C4-2B (cell line): Measurements from ENCODE around the gene TRIM62.

ENCODE experiments used
- H3K27ac ChIP-seq: fragments of 450-650 bp; 2 replicates; pipeline ENCODE4 v1.5.1; 2017
- ZFX ChIP-seq: fragments of 450-650 bp; IDR thresholded peaks from 2 replicates; pipeline ENCODE4 v1.6.1; 2017
- TF ChIP-seq, protein P1 (sequence below): fragments of 450-650 bp; conservative IDR thresholded peaks from 2 replicates; pipeline ENCODE4 v1.5.1; 2017; ENCODE audit warnings: mild to moderate bottlenecking

TRIM62 gene

GRCh38 chr1:33155877-33156538 lies 25.8 kb downstream of the TRIM62 start:
- TF ChIP-seq ZFX, result no peak
- TF ChIP-seq, protein P1, sequence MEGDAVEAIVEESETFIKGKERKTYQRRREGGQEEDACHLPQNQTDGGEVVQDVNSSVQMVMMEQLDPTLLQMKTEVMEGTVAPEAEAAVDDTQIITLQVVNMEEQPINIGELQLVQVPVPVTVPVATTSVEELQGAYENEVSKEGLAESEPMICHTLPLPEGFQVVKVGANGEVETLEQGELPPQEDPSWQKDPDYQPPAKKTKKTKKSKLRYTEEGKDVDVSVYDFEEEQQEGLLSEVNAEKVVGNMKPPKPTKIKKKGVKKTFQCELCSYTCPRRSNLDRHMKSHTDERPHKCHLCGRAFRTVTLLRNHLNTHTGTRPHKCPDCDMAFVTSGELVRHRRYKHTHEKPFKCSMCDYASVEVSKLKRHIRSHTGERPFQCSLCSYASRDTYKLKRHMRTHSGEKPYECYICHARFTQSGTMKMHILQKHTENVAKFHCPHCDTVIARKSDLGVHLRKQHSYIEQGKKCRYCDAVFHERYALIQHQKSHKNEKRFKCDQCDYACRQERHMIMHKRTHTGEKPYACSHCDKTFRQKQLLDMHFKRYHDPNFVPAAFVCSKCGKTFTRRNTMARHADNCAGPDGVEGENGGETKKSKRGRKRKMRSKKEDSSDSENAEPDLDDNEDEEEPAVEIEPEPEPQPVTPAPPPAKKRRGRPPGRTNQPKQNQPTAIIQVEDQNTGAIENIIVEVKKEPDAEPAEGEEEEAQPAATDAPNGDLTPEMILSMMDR, result no peak
- H3K27ac ChIP-seq, result no peak overlapping the region

DNA sequence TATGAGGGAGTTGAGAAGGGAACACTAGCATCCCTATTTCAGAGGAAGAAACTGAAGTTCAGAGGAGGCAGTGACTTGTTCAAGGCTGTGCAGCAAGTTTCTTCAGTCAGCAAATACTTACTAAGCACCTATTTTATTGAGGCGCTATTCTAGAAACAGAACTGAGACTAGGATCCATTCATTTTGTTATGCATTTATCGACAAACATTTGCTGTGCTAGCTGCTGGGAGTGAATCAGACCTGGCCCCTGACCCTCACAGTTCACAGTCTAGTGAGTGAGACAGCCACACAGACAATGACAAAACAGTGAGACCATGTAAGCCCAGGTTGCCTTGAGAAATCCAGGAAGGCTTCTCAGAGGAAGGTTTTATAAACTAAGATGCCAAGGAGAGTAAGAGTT lies 28.2 kb downstream of the TRIM62 start:
- H3K27ac ChIP-seq, result no peak overlapping the region; the same call in 1 of the 2 replicates
- TF ChIP-seq, protein P1, result no peak
- TF ChIP-seq ZFX, result no peak

DNA sequence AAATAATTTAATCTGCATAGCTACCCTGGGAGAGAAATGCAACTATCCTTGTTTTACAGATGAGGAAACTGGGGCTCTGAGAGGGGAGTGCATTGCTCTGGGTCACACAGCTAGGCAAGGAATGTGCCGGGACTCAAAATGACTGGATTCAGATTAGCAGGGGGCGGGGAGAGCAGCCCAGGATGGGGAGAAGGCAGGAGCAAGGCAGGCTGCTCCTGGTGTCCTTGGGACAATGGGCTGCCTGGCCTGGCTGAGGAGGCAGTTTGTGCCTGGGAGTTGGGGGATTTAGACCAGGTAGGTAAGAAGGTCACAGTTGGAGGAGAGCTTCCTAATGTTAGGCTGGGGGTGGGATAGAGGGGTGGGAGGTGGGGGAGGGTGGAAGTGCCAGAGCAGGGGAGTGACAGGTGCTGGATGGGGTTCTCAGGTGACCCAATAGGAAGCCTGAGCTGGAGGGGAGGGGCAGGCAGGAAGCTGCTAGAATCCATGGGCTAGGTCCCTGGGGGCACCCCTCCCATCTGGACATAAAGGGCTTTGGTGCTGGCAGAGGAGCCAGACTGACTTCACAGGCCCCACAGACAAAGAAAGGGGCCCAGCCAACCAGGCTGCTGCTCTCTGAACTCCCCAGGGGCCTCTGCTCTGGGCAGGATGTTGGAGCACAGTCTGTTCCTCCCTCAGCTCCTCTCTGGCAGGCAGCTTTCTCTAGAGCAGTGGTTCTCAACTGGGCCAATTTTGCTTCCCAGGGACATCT lies 29.0 kb downstream of the TRIM62 start:
- no peak for TF ChIP-seq ZFX
- TF ChIP-seq, protein P1, result no peak
- peak overlapping the region; percentile 93 for H3K27ac ChIP-seq

- TF ChIP-seq, protein P1, result no peak
- TF ChIP-seq ZFX, result no peak
- peak overlapping the region; percentile 93 for H3K27ac ChIP-seq
These were observed 30.7 kb downstream of the TRIM62 start for GRCh38 chr1:33151116-33151515.

- TF ChIP-seq ZFX, result no peak
- TF ChIP-seq, protein P1, result no peak
- H3K27ac ChIP-seq, result peak overlapping the region; percentile 93
These were observed 31.3 kb downstream of the TRIM62 start for GRCh38 chr1:33150522-33150921.

GRCh38 chr1:33149453-33150190 lies 32.2 kb downstream of the TRIM62 start:
- TF ChIP-seq ZFX, result no peak
- TF ChIP-seq, protein P1, result no peak
- H3K27ac ChIP-seq, result peak overlapping the region; percentile 93

- TF ChIP-seq ZFX, result no peak
- TF ChIP-seq, protein P1, result no peak
- H3K27ac ChIP-seq, result peak overlapping the region; percentile 93
These were observed 33.2 kb downstream of the TRIM62 start for GRCh38 chr1:33148615-33149014.
